HG02870 (cell line): ENCODE measurements around the gene PPP1R3G.
A peak's percentile ranks its signal among the peaks of the same experiment; 100 is the strongest.
"Not testable (repeated sequence)": the region's sequence is repeated elsewhere in the genome, so short reads cannot be mapped to it uniquely, and the experiment has no call there.

Experiments
- ATAC-seq: cut with Tn5 transposase; IDR thresholded peaks from one replicate; pipeline ENCODE4 v1.9.1; 2021; ENCODE audit warnings: mild to moderate bottlenecking, moderate library complexity; ENCODE audit not compliant: unreplicated experiment

Gene PPP1R3G

DNA sequence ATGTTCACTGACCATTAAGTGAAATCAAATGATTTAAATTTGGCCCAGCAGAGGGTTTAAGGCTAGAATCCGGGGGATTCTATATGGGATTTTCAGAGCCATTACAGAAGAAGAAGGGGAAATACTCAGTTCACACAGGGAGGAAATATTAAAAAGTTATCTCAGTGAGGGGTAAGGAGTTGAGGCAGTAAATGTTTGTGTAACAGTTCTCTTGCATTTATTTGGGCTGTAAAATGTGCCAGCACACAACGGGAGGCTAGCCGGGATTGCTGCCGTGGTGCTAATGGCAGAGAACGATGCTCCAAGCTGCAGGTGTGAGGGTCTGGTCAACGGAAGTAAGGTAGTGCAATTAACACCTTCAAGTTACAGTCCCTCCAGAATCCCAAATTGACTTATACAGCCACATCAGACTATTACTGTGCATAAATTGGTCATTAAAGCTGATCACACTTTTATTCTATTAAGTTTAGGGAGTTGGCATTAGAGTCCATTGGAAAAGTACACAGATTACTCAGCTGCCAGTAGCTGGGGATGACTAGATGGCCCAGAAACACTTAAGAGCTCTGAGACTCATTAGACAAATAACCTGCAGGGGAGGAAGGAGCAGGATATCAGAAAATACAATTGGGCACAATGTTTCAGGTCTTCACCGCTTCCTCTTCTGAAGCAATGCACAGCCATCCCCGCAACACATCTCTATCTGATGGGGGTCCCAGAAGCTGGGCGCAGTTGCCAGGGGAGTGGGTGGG lies 31.3 kb downstream of the PPP1R3G start:
- no peak for ATAC-seq

DNA sequence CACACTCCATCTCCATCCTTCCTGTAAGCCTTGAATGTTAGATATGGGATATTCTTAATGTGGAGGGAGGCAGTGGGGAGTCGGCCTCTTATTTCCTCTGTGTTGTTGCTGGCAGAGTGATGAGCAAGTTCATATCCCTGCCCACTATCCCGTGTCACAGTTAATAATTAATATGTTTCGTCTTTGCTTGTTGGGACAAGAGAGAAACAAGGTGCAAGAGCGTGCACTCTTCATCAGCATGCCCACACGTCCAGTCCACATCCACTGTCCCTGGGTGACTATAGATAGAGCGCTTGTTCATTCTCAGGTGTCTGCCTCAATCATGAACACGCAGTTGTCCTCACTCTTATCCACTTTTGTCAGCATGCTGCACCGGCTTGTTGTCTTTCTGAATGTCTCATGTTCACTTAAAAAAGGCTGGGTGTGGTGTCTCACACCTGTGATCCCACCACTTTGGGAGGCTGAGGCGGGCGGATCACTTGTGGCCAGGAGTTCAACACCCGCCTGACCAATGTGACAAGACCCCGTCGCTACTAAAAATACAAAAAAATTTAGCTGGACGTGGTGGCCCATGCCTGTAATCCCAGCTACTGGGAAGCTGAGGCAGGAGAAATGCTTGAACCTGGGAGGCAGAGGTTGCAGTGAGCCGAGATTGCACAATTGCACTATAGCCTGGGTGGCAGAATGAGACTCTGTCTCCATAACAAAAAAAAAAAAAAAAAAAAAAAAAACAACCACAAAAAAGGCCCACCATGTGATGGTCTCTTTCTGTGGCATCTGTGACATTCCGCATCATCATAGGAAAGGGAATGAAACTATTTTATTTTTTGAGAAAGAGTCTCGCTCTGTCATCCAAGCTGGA lies 34.2 kb downstream of the PPP1R3G start:
- ATAC-seq, result no peak

DNA sequence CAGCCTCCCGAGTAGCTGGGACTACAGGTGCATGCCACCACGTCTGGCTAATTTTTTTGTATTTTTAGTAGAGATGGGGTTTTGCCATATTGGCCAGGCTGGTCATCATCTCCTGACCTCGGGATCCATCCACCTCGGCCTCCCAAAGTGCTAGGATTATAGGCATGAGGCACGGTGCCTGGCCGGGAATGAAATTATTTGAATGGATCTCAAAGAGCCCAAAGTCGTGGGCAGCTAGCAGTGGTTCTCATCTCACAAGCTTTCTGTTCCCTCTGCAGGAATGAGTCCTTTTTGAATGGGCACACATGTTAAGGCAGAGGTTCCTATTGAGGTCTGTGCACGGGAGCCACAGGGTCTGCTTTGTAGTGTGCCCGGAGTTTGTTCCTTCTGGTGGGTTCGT lies 34.9 kb downstream of the PPP1R3G start:
- no peak for ATAC-seq

DNA sequence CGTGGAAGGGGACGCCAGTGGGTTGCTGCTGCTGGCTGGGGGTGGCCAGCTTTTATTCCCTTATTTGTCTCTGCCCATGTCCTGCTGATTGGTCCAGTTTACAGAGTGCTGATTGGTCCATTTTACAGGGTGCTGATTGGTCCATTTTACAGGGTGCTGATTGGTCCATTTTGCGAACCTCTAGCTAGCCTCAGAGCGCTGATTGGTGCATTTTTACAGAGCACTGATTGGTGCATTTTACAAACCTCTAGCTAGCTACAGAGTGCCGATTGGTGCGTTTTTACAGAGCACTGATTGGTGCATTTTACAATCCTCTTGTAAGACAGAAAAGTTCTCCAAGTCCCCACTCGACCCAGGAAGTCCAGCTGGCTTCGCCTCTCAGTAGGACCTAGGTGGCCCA lies 35.4 kb downstream of the PPP1R3G start:
- not testable (repeated sequence) for ATAC-seq

DNA sequence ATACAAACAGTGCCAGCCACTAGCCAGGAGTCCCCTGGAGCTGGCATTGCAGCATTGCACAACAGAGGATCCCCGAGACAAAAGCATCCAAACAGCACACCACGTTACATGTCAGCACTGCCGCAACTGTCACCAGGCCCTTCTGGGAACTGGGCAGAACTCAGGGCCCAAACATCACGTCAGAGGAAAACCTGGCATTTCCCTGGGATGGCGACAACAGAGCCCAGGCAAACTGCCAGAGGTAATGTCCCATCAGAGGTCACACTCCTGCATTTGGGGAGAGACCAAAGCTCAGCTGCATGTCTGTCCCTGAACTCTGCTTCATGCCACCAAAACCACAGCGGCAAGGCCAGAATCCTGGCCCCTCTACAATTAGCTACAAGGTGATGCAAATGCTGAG lies 36.3 kb downstream of the PPP1R3G start:
- ATAC-seq, result no peak

DNA sequence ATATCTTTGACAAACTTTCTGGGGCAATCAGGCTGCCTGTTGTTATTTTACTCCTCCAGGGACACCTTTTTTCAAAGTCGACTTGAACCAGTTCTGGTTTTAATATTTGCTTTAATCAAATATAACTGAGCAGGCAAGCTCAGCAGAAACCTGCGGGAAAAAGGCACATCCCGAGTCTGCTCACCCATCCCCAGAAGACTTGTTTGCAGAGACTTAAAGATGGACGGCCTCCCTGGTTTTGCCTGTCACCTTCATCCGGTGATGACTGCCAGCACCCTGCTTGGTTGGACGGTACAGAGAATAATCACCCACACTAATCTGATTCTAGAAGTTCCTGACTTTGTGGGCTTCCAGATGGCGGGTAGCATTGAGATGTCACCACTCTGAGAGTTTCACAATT lies 36.8 kb downstream of the PPP1R3G start:
- no peak for ATAC-seq

DNA sequence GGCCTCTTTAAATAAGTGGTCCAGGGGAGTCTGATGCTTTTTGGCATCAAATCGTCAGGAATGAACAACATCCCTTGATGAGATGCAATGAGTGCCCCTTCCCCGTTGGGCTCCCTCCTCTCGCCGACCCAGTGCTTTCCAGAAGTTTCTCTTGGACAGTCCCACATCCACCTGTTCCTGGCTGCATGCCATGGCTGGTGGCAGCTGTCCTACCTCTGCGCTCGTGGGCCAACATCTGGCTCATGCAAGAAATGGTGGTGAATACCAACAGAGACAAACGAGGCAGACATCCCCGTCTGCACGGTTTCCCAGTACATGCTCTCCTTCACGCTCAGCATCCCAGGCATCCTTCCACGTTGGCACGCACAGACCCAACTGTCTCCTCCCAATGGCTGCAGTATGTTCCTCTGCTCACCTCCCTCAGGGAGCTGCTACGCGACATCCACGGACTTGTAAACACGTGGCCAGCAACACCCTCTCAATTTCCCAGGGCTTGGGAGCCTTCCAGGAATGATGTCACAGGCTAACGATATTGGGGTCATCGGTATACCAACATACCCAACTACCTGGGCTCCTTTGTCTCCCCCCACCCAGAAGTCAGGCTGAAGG lies 37.5 kb downstream of the PPP1R3G start:
- no peak for ATAC-seq

DNA sequence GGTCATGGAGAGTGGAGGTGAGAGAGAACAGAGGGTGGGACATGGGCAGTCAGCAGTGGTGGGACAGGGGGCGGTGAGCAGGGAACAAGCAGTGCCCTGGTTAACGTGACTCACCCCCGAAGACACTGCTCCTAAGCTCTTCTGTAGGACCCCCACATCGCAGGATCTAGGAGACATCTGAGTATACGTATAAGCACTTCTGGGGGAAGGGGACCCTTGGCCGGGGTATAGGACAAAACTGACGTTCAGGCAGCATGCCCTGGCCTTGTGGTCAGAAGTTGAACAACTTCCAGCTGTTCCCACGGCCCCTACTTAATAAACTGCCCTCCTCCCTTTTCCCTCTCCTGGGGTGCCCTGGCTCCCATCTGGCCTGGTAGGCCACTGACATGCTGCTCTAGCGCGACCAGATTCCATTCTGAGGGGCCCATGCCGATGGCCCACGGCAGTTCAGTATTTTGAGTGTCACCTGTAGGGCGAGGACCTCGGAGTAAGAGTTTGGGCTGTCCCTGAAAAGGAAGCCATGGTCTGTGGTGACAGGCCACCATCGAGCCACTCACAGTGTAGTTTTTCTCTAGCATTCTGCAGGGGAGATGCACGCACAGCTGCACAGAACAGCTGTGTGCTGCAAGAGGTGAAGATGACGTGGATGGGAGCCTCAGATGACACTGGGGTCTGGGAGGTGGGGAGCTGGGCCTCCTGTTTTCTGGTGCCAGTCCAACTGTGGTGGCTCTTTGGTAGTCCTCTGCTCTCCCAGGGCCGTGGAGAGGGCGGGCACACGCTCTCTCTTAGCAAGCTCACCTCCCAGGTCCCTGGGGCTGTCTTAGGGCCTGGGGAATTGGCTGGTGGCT lies 38.4 kb downstream of the PPP1R3G start:
- ATAC-seq, result no peak

DNA sequence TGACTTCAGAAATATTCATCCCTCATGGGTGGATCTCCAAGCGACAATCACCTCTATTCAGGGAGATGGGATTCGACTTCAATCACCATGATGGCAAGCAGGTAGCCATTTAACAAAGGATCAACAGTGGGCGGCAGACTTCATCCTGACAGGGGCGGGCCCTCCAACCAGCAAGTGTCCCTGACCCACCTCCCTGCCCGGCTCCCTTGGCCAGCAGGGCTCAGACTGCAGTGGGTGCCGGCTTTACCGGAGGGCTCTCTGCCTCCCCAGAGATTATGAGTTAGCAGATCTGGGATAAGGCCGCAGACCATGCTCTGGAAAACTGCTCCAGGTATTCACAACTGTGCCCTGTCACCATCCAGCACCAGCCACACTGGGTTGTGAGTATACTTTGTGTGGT lies 39.4 kb downstream of the PPP1R3G start:
- ATAC-seq, result no peak

DNA sequence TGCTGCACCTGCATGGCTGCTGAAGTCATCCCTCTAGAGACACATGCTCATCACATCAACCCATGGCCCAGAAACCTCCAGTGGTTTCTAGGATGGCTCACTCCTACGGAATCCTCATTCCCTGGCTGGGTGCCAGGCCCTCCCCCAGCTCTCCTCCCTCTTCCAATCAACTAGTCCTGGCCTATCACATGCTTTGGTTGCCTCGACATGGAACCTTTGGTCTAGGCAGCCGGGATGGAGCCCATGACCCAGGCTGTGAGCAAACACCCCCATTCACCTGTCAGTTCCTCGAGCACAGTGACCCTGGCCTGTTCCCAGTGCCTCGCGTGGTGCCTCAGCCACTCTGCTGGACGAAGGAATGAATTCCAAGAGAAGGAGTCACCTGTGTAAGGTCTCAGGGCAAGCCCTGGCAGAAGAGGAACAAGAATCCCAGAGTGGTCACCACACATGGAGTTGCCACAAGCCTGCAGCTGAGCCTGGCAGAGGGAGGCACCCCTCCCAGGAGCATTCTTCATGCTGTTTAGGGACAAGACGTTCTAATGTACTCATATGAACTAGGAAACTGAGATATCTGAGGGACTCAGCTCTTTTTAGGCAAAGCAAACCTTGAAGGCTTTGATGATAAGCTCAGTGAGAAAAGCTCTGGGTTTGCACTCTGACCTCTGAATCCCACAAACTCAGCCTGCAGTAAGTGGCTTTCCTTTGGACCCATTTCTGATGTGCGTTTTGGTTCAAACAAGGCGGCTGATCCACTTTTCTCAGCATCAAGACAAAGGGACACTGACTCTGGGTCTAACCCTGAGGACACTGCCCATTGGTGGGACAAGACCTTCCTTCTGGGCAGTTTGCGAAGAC lies 40.2 kb downstream of the PPP1R3G start:
- ATAC-seq, result no peak

DNA sequence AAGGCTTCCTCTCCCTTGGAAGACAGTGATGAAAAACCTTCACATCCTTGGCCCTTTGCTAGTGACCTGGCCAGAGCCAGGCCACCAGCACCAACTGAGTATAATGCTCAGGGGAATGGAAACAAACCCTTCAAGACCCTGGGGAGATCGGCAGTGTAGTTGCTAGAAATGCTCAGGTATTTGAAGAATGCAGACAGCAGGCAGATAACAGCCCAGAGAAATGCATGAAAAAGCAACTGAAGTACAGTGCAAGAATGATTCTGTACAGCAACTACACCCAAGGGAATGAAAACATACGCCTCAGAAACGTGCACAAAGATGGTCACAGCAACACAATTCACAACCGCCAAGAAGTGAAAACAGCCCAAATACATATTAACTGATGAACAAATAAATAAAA lies 41.1 kb downstream of the PPP1R3G start:
- ATAC-seq, result no peak

DNA sequence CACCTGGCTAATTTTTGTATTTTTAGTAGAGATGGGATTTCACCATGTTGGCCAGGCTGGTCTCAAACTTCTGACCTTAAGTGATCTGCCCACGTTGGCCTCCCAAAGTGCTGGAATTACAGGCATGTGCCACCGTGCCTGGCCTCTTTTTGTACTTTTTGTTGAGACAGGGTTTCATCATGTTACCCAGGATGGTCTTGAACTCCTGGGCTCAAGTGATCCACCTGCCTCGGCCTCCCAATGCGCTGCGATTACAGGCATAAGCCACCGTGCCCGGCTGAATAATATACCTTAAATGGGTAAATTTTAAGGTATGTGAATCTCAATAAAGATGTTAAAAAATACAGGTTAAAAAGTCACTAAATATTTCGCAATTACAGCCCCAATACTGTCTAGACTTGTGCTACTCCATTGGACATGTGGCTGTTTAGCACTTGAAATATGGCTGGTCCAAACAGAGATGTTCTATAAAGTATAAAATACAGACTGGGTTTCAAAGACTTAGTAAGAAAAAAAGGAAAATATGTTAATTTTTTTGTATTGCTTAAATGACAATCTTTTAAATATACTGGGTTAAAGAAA lies 42.1 kb downstream of the PPP1R3G start:
- no peak for ATAC-seq

DNA sequence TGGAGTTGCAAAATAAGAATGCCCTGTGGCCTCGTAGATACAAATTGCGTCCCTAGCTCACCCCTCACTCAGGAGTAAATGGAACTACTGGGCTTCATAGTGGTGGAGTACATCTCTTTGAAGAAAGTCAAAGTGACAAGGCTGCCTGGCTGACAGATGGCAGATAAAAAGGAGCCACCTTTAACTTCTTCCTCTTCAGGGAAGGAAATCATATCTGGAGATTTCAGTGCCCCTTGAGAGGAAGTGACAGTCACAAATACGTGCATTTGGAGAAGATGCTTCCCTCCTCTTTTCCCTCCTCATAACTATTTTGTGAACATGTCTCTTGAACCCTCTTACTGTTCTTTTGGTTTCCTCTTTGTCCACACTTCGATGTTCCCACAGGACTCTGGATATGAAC lies 43.2 kb downstream of the PPP1R3G start:
- ATAC-seq, result no peak

DNA sequence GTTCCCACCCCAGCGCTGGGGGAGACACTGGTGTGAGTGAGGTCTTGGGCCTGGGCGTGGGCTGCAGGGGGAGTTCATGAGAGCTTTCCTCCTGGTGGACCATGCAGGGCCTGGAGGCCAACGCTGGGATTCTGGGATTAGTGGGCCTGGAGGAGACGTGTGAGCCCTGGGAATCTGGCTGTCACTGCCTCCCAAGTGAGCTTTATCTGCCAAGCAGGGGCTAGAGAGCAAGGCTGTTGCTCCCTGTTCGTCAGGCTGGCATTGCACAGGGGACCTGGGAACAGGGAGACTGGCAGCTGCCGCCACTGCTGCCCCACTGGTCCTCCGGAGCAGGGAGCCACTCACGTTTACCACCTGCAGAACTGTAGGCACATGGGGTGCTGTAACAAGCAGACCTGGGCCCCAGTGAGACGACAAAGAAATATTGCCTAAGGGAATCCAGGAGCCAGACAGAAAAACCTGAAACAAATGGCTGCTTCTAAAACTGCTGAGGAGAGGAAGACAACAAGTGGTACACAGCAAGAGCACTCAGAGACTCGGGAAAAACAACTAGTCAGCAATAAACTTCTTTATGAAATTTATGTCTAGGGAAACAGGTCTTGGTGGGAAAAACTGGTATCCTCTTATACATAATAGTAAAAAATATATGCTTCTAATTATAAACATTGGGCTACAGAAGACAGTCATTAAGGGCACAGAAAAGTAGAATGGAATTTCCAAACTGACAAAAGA lies 45.2 kb downstream of the PPP1R3G start:
- no peak for ATAC-seq

DNA sequence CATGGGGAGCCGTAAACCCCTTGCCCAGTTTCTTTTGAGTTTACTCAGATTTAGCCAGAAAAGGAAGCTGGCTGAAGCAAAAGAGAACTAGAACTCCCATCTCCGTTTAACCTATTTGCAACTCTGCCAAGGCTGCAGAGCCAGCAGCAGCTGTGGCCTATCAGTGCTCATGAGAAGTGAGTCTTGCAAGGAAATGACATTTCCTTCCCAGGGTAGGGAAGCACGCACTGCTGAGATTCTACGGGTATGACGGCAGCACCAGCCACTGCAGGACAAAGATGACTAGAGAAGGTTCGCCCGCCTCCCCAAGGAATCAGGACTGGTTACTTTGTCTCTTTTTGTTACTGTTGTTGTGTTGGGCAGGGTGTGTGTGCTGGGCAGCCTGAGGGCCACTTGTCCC lies 47.6 kb downstream of the PPP1R3G start:
- peak; percentile 89 for ATAC-seq

DNA sequence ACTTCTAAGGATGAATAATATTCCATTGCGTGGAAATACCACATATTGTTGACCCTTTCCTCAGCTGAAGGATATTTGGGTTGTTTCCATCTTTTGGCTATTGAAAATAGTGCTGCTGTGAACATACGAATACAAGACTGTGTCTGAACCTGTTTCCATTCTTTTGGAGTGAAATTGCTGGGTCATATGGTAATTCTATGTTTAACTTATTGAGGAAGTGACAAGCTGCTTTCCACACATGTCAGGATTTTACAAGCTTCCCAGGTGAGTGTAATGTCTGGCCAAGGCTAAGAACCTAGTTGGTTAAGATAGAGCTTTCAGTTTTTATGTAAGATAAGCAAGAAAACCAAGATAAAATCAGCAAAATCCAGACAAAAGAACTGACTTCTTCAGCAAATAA lies 48.8 kb downstream of the PPP1R3G start:
- ATAC-seq, result no peak

DNA sequence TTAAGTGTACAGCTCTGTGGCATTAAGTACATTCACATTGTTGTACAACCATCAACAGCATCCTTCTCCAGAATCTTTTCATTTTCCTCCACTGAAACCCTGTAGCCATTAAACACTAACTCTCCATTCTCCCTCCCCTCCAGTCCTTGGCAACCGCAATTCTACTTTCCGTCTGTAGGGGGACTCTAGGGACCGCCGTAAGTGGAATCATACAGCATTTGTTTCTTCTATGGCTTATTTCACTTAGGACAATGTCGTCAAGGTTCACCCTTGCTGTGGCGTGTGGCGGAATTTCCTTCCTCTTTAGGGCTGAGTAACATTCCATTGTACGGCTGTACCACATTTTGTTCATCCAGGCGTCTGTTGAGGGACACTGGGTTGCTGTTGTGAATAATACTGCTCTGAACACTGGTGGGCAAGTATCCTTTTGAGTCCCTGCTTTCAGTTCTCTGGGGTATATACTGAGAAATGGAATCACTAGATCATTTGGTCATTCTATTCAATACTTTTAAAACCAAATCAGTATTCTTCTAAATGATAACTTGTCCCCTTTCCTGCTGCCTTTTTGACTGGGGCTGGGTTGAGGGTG lies 50.7 kb downstream of the PPP1R3G start:
- ATAC-seq, result no peak

DNA sequence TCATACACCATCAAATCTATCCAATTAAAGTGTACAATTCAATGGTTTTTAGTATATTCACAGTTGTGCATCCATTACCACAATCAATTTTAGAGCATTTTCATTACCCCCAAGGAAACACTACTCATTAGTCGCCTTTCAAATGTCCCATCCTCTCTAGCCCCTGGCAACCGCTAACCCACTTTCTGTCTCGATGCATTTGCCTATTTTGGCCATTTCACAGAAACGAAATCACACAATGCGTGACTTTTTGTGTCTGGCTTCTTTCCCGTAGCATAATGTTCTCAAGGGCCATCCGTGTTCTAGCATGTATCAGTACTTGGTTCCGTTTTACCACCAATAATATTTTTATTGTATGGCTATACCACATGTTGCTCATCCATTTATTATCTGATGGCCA lies 51.7 kb downstream of the PPP1R3G start:
- ATAC-seq, result no peak
